ENCODE data around the gene SESN1.

Gene SESN1

GRCh38 chr6:108966251-108966650 lies 128.4 kb downstream of the SESN1 start:
- DNase-seq (ENCODE audit: low spot score) = no peak
- no peak for FAIRE-seq

GRCh38 chr6:108961985-108962384 lies 132.7 kb downstream of the SESN1 start:
- no peak for DNase-seq (ENCODE audit: low spot score)
- FAIRE-seq = no peak

- FAIRE-seq = no peak
- no peak for DNase-seq (ENCODE audit: low spot score)
Measured at GRCh38 chr6:108961077-108961476, 133.6 kb downstream of the SESN1 start.

- no peak for DNase-seq (ENCODE audit: low spot score)
- no peak for FAIRE-seq
Measured at GRCh38 chr6:108960601-108961000, 134.0 kb downstream of the SESN1 start.

- no peak for DNase-seq (ENCODE audit: low spot score)
- FAIRE-seq = no peak
Measured at GRCh38 chr6:108959972-108960582, 134.6 kb downstream of the SESN1 start.

GRCh38 chr6:108958900-108959770 lies 135.5 kb downstream of the SESN1 start:
- DNase-seq (ENCODE audit: low spot score) (no peak), FAIRE-seq (no peak)

GRCh38 chr6:108957221-108957620 lies 137.4 kb downstream of the SESN1 start:
- FAIRE-seq (no peak), DNase-seq (ENCODE audit: low spot score) (no peak)

GRCh38 chr6:108955329-108955949 lies 139.2 kb downstream of the SESN1 start:
- FAIRE-seq = no peak
- no peak for DNase-seq (ENCODE audit: low spot score)

GRCh38 chr6:108953681-108954080 lies 141.0 kb downstream of the SESN1 start:
- no peak for DNase-seq (ENCODE audit: low spot score)
- no peak for FAIRE-seq

GRCh38 chr6:108952776-108953486 lies 141.7 kb downstream of the SESN1 start:
- no peak for DNase-seq (ENCODE audit: low spot score)
- FAIRE-seq = no peak

GRCh38 chr6:108951351-108951953 lies 143.2 kb downstream of the SESN1 start:
- DNase-seq (ENCODE audit: low spot score) = no peak
- no peak for FAIRE-seq

- FAIRE-seq (no peak), DNase-seq (ENCODE audit: low spot score) (no peak)
Measured at GRCh38 chr6:108948181-108948661, 146.4 kb downstream of the SESN1 start.

- FAIRE-seq = no peak
- no peak for DNase-seq (ENCODE audit: low spot score)
Measured at GRCh38 chr6:108947114-108947854, 147.4 kb downstream of the SESN1 start.

- no peak for DNase-seq (ENCODE audit: low spot score)
- FAIRE-seq = no peak
Measured at GRCh38 chr6:108946695-108947094, 148.0 kb downstream of the SESN1 start.

GRCh38 chr6:108945681-108946159 lies 148.9 kb downstream of the SESN1 start:
- FAIRE-seq (no peak), DNase-seq (ENCODE audit: low spot score) (no peak)

GRCh38 chr6:108944707-108945680 lies 149.7 kb downstream of the SESN1 start:
- DNase-seq (ENCODE audit: low spot score) (no peak), FAIRE-seq (no peak)

GRCh38 chr6:108944071-108944470 lies 150.6 kb downstream of the SESN1 start:
- FAIRE-seq (no peak), DNase-seq (ENCODE audit: low spot score) (no peak)

- no peak for FAIRE-seq
- no peak for DNase-seq (ENCODE audit: low spot score)
Measured at GRCh38 chr6:108942556-108943492, 151.8 kb downstream of the SESN1 start.

Data from urothelium cell line (cell line).